ENCODE measurements around the gene PPM1F.

The PPM1F gene

DNA sequence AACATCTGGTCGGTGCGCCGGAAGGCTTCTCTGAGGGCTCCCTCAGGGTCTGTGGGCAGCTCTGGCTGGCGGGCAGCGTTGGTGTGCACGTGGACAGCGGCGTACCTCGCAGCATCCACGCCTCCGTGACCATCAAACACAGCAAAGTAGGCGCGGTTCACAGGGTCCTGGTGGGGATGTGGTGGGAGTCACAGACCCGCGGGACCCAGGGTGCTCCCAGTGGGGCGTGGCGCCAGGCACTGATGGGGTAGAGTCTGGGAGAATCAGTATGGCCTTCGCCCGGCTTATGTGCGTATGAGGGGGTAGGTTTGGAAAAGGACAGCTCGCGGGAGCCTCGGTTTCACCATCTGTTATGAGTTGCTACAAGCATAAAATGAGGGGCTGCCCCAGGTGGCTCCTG, 19.2 kb downstream of the PPM1F start:
- H3K27me3 ChIP-seq (ENCODE audit: control insufficient read depth, insufficient read depth, low read length) = no peaks in the 10 kb centered on the region
- no peak overlapping the region for H3K9ac ChIP-seq (ENCODE audit: low read depth, low read length)
- no peaks in the 10 kb centered on the region for H3K4me1 ChIP-seq (ENCODE audit: control insufficient read depth, insufficient read depth, low read length)
- H3K36me3 ChIP-seq (ENCODE audit: control insufficient read depth, insufficient read depth, low read length) = peaks cover 16% of the 10 kb centered on the region
- no peaks in the 10 kb centered on the region for H3K9me3 ChIP-seq (ENCODE audit: control insufficient read depth, insufficient read depth, low read length)
- no peak overlapping the region for H3K4me3 ChIP-seq (ENCODE audit: low read depth, low read length)

DNA sequence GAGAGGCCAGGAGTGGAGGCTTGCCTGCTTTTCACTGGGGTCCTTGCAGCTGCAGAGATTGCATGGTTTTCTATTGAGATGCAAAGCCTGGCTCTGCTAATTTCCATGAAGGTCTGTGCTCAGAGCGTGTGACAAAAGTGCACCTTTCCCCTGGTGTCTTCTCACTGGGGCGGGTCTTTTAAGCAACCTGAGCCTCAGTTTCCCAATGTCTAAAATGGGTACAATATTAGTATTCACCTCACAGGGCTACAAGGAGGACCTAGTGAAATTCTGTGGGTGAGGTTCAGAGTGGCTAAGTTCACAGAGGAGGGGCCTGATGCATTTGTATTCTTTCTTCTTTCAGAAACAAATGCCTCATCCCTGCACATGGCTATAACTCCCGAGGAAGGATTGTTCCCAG, 20.3 kb downstream of the PPM1F start:
- Histone ChIP-seq H3K4me1 (ENCODE audit: control insufficient read depth, insufficient read depth, low read length) (peaks cover 1% of the 10 kb centered on the region), H3K36me3 (ENCODE audit: control insufficient read depth, insufficient read depth, low read length) (peaks cover 17% of the 10 kb centered on the region), H3K9ac (ENCODE audit: low read depth, low read length) (no peak overlapping the region), H3K4me3 (ENCODE audit: low read depth, low read length) (no peak overlapping the region), H3K27me3 (ENCODE audit: control insufficient read depth, insufficient read depth, low read length) (no peaks in the 10 kb centered on the region), H3K9me3 (ENCODE audit: control insufficient read depth, insufficient read depth, low read length) (no peaks in the 10 kb centered on the region)

- H3K36me3 ChIP-seq (ENCODE audit: control insufficient read depth, insufficient read depth, low read length) = peaks cover 18% of the 10 kb centered on the region
- H3K4me3 ChIP-seq (ENCODE audit: low read depth, low read length) = no peak overlapping the region
- H3K4me1 ChIP-seq (ENCODE audit: control insufficient read depth, insufficient read depth, low read length) = peaks cover 6% of the 10 kb centered on the region
- no peak overlapping the region for H3K9ac ChIP-seq (ENCODE audit: low read depth, low read length)
- H3K27me3 ChIP-seq (ENCODE audit: control insufficient read depth, insufficient read depth, low read length) = no peaks in the 10 kb centered on the region
- H3K9me3 ChIP-seq (ENCODE audit: control insufficient read depth, insufficient read depth, low read length) = no peaks in the 10 kb centered on the region
Measured at GRCh38 chr22:21931056-21931455, 21.6 kb downstream of the PPM1F start.

DNA sequence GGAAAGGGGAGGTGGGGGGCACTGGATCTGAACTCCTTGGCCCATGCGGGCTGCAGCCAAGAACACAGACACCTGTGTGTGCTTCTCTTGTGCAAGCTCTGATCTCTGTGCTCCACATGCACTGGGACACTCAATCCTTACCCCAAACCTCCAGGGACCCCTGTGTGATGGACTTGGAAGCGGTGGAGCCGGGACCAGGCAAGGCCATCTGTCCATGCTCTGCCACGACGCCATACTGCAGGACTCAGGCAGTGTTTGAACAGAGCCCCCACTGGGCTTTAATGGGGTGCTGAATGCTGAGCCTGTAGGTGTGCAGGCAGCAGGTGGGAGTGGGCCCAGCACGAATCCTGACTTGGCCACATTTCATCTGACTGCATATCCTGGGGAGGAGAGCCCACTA, 23.4 kb downstream of the PPM1F start:
- Histone ChIP-seq H3K36me3 (ENCODE audit: control insufficient read depth, insufficient read depth, low read length) (peaks cover 18% of the 10 kb centered on the region), H3K4me3 (ENCODE audit: low read depth, low read length) (no peak overlapping the region), H3K4me1 (ENCODE audit: control insufficient read depth, insufficient read depth, low read length) (peaks cover 11% of the 10 kb centered on the region), H3K9me3 (ENCODE audit: control insufficient read depth, insufficient read depth, low read length) (no peaks in the 10 kb centered on the region), H3K27me3 (ENCODE audit: control insufficient read depth, insufficient read depth, low read length) (no peaks in the 10 kb centered on the region), H3K9ac (ENCODE audit: low read depth, low read length) (no peak overlapping the region)

DNA sequence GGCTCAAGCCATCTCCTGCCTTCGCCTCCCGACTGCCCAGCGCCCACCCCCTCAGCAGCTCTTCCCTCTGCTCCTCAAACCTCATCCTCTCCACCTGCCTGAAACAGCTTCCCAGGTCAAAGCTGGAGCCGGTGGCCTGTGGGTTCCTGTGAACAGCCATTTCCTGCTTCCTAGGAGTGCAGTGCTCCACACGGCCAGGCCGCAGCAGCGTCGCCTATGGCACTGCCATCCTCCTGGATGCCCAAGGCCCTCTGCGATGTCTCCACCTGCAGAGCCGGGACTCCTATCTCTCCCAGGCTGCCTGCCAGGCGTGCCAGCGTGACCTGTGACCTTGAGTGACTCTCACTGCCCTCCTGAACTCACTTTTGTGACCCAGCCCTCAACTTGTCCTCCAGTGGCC, 24.6 kb downstream of the PPM1F start:
- no peak overlapping the region for H3K9ac ChIP-seq (ENCODE audit: low read depth, low read length)

GRCh38 chr22:21927174-21927823, 25.3 kb downstream of the PPM1F start:
- H3K27me3 ChIP-seq (ENCODE audit: control insufficient read depth, insufficient read depth, low read length) = no peaks in the 10 kb centered on the region
- peaks cover 11% of the 10 kb centered on the region for H3K4me1 ChIP-seq (ENCODE audit: control insufficient read depth, insufficient read depth, low read length)
- H3K4me3 ChIP-seq (ENCODE audit: low read depth, low read length) = no peak overlapping the region
- H3K36me3 ChIP-seq (ENCODE audit: control insufficient read depth, insufficient read depth, low read length) = peaks cover 15% of the 10 kb centered on the region
- H3K9ac ChIP-seq (ENCODE audit: low read depth, low read length) = peak overlapping the region; percentile 47
- H3K9me3 ChIP-seq (ENCODE audit: control insufficient read depth, insufficient read depth, low read length) = no peaks in the 10 kb centered on the region

More for the DNA sequence above, 24.6 kb downstream of the PPM1F start:
- peaks cover 11% of the 10 kb centered on the region for H3K4me1 ChIP-seq (ENCODE audit: control insufficient read depth, insufficient read depth, low read length)
- no peaks in the 10 kb centered on the region for H3K9me3 ChIP-seq (ENCODE audit: control insufficient read depth, insufficient read depth, low read length)
- no peak overlapping the region for H3K4me3 ChIP-seq (ENCODE audit: low read depth, low read length)
- no peaks in the 10 kb centered on the region for H3K27me3 ChIP-seq (ENCODE audit: control insufficient read depth, insufficient read depth, low read length)
- H3K36me3 ChIP-seq (ENCODE audit: control insufficient read depth, insufficient read depth, low read length) = peaks cover 18% of the 10 kb centered on the region

GRCh38 chr22:21926728-21927127, 25.9 kb downstream of the PPM1F start:
- Histone ChIP-seq H3K4me1 (ENCODE audit: control insufficient read depth, insufficient read depth, low read length) (peaks cover 16% of the 10 kb centered on the region), H3K36me3 (ENCODE audit: control insufficient read depth, insufficient read depth, low read length) (peaks cover 15% of the 10 kb centered on the region), H3K9me3 (ENCODE audit: control insufficient read depth, insufficient read depth, low read length) (no peaks in the 10 kb centered on the region), H3K27me3 (ENCODE audit: control insufficient read depth, insufficient read depth, low read length) (no peaks in the 10 kb centered on the region), H3K4me3 (ENCODE audit: low read depth, low read length) (no peak overlapping the region), H3K9ac (ENCODE audit: low read depth, low read length) (no peak overlapping the region)

DNA sequence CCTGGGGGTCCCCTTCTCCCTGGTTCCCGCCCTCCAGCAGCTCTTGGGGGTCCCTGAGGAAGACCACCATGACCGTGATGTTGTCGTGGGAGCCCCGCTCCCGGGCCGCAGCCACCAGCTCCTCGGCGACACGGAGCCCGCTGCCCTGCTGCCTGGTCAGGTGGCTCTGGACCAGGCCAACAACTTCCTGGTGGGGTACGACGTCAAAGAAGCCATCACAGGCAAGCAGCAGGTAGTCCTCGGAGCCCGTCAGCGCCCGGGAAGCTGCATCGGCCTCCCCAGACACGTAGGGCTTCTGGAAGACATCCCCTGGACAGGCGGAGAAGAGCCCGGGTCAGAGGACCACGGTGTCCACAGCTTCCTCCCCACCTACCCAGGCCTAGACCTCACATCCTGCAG, 29.5 kb downstream of the PPM1F start:
- no peak overlapping the region for H3K4me3 ChIP-seq (ENCODE audit: low read depth, low read length)
- H3K4me1 ChIP-seq (ENCODE audit: control insufficient read depth, insufficient read depth, low read length) = peaks cover 21% of the 10 kb centered on the region
- no peaks in the 10 kb centered on the region for H3K9me3 ChIP-seq (ENCODE audit: control insufficient read depth, insufficient read depth, low read length)
- H3K9ac ChIP-seq (ENCODE audit: low read depth, low read length) = no peak overlapping the region
- H3K36me3 ChIP-seq (ENCODE audit: control insufficient read depth, insufficient read depth, low read length) = peaks cover 2% of the 10 kb centered on the region
- no peaks in the 10 kb centered on the region for H3K27me3 ChIP-seq (ENCODE audit: control insufficient read depth, insufficient read depth, low read length)

DNA sequence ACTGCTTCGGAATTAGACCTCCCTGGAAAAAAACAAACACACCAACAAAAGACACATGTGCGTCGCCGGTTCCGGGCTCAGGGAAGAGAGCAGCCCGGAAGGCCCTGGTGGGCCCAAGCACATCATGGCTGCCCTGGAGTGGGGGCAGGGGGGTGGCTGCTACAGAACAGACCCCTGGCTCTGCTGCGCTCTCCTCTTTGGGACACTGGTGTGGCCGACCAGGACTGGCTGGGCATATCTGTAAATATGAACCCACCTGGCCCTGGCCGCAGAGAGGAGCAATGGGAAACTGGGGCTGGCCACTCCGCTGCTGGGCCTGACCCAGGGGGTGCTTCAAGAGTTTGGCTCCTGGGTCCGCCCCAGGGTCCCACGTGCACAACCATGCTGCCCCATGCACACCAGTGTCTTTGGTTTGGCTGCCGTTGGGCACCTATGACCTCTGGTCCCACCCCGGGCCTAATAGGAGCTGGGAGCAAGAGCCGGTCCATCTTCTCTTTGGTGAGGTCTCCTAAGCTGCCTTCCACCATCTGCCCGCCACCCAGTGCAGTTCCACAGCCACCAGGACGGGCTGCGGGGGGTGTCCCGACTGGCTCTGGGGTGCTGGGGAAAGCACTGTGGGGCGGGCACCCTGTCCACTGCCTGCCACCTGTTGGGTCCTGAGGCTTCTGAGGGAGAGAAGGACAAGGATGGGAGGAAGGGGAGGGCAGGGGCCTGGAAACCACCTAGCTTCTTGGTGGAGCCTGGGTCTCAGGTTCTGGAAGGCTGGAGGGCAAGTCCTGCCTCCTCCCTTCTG, 30.1 kb downstream of the PPM1F start:
- H3K9ac ChIP-seq (ENCODE audit: low read depth, low read length) = no peak overlapping the region

DNA sequence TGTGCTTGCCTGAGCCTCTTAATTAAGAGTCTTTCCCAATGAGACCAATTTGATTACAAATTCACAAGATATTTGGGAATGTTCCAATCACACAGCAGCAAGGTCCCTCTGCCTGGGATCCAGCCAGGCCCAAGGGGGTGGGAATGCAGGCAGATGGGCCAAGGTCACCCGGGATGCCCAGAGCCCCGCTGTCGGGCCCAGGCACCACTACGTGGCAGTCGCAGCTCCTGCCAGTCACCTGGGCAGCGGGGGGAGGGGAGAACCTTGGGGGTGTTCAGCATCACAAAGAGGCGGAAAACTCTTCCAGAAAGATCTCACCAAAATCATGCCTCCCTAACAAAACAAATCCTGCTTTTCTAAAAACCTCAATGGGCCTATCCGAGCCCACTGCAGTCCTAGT, 30.9 kb downstream of the PPM1F start:
- Histone ChIP-seq H3K27me3 (ENCODE audit: control insufficient read depth, insufficient read depth, low read length) (no peaks in the 10 kb centered on the region), H3K9ac (ENCODE audit: low read depth, low read length) (peak overlapping the region; percentile 42), H3K4me1 (ENCODE audit: control insufficient read depth, insufficient read depth, low read length) (peaks cover 22% of the 10 kb centered on the region), H3K36me3 (ENCODE audit: control insufficient read depth, insufficient read depth, low read length) (no peaks in the 10 kb centered on the region), H3K4me3 (ENCODE audit: low read depth, low read length) (no peak overlapping the region), H3K9me3 (ENCODE audit: control insufficient read depth, insufficient read depth, low read length) (no peaks in the 10 kb centered on the region)

More for the DNA sequence above, 30.1 kb downstream of the PPM1F start:
- no peaks in the 10 kb centered on the region for H3K27me3 ChIP-seq (ENCODE audit: control insufficient read depth, insufficient read depth, low read length)
- H3K4me1 ChIP-seq (ENCODE audit: control insufficient read depth, insufficient read depth, low read length) = peaks cover 23% of the 10 kb centered on the region
- no peak overlapping the region for H3K4me3 ChIP-seq (ENCODE audit: low read depth, low read length)
- no peaks in the 10 kb centered on the region for H3K9me3 ChIP-seq (ENCODE audit: control insufficient read depth, insufficient read depth, low read length)
- H3K36me3 ChIP-seq (ENCODE audit: control insufficient read depth, insufficient read depth, low read length) = peaks cover 2% of the 10 kb centered on the region

DNA sequence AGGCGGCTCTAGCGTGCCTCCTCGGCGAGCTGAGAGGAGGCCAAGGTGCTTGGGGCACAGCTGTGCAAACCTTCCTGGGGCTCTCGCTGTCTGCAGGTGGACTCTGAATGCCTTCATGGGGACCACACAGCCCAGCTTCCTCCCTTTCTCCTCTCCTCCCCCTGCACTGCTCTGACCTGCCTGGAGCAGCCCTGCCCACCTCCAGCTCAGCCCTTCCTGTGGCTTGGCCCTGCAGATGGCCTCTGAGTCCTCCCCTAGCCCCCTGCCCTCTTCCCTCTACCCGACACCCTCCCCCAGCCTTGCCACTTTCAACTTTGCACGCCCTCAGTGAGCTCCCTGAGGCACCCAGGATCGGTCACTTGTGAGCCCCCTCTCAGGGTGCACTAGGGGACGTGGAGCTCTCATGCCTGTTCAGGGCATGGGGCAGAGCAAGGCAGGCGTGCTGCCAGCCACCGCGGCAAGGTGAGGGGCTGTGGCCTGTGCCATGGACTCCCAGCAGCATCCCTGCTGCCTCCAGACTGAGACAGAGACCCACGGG, 31.4 kb downstream of the PPM1F start:
- Histone ChIP-seq H3K9me3 (ENCODE audit: control insufficient read depth, insufficient read depth, low read length) (no peaks in the 10 kb centered on the region), H3K4me1 (ENCODE audit: control insufficient read depth, insufficient read depth, low read length) (peaks cover 22% of the 10 kb centered on the region), H3K4me3 (ENCODE audit: low read depth, low read length) (no peak overlapping the region), H3K27me3 (ENCODE audit: control insufficient read depth, insufficient read depth, low read length) (no peaks in the 10 kb centered on the region), H3K9ac (ENCODE audit: low read depth, low read length) (peak overlapping the region; percentile 42), H3K36me3 (ENCODE audit: control insufficient read depth, insufficient read depth, low read length) (no peaks in the 10 kb centered on the region)
